IPS DF 4.7 (cell line): ENCODE measurements around the gene AK2.
"Not testable (repeated sequence)": the region's sequence is repeated elsewhere in the genome, so short reads cannot be mapped to it uniquely, and the experiment has no call there.

ENCODE experiments used
- DNase-seq: peaks from one replicate; pipeline ENCODE4 v3.0.0-alpha.2; 2013; ENCODE audit warnings: low spot score; ENCODE audit errors: extremely low read depth

AK2 gene

DNA sequence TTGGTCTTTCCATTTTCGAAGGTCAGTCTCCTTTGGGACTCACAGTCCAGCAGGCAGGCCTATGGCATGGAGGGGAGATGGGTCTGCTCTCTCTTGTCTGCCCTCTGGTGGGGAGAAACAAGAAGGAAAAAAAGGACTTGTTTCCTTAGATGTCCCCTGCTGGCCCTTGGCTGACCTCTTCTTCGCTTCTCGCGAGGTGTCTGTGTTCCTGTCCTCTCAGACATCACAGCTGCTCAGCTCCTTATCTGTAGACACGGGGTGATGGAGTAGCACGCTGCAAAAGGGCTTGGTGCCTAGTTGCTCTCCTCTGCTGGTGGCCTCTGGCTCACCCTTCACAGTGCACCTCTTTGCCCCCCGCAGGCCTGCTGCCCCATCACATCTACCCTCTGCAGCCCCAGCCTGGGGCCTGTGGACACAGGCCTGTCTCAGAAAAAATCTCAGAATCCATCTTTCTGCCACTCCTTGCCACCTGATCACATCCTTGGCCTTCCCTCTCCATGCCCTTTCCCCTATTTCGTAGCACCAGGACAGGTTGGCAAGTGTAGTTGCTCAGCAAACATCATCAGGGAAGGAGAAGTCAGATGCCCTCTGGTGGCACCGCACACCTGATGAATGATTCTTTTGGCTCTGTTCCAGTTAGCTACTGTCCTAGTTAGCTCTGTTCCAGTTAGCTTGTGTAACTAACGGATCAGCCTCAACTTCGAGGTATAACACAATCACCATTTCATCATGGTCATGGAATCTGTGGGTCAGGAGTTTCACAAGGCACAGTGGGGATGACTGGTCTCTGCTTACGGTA lies 18.7 kb upstream of the AK2 start:
- DNase-seq: peak; percentile 72

DNA sequence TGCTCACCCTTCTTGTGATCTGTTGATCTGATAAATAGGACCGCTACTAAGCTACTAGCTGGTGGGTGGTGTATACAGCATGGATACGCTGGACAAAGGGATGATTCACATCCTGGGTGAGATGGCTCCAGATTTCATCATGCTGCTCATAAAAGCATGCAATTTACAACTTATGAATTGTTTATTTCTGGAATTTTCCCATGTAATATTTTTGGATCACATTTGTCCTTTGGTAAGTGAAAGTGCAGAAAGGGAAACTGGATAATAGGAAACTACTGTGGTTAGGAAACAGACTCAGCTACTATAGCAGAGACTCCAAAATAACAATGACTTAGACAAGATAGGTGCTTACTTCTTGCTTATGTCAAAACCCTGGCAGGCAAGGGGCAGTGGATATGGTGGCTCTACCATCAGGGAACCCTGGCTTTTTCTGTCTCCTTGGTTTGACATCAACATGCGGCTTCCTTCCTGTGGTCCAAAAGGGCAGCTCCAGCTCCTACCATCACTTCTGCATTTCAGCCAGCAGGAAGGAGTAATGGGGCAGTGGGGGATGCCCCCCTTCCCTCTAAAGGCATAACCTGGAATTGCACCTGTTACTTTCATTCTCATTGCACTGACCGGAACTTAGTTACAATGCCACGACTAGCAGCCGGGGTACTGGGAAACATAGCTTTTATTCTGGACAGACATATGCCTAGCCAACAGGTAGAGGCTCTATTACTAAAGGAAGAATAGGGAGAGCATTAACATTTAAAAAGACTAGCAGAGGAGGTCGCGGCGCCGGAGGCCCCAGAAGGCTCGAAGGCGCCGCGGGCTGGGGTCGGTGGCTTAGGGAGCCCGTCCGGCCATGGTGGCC lies 13.8 kb upstream of the AK2 start:
- no peak for DNase-seq

DNA sequence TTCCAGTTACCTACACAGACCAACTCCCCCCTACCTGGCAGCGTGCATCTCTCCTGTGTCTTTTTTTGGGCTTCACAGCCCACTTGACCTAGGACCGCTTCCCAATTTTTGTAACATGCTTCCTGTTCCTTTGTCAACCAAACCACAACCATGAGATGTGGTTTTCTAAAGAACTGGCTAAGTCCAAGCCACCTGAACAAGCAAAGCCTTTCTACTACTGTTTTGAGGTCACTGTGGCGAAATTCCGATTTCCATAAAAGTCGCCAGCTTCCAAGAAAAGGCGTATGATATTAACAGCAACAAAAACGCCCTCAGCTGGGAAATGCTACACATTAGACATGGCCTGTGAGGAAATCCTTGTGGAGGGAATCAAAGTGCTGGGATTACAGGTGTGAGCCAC lies 12.7 kb upstream of the AK2 start:
- DNase-seq: no peak

DNA sequence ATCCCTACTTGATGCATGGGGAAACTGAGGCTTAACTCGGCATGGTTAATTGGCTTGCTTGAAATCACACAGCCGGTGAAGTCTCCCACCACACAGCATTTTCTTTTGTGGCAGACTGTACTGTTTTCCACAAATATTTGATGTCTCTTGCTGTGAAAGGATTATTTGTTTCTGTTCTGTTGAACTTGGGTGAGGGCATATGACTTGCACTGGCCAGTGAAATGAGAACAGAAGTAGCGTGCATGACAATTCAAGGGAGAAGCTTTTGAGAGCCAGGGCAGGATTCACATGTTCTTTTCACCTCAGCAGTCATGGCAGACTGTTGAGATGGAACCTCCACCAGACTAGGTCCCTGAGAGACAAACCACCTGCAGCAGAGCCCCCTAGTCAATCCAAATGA lies 11.7 kb upstream of the AK2 start:
- no peak for DNase-seq

DNA sequence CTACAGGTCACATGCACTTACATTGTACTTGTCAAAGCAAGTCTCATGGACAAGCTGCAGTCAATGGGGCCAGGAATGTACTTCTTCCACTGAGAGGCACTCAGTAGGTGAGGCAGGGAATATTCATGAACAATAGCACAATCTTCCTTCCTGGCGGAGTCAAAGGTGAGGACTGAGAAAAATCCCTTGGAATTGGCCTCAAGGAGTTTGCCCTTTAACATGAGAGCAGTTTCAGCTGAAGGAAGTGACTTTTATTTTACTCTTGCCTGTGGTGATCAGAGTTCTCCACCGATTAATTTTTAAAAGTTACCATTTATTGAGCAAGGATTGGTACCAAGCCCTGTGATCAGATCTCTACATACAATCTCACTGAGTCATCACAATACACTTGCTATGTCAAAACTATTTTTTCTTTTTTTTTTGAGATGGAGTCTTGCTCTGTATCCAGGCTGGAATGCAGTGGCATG lies 11.2 kb upstream of the AK2 start:
- no peak for DNase-seq

DNA sequence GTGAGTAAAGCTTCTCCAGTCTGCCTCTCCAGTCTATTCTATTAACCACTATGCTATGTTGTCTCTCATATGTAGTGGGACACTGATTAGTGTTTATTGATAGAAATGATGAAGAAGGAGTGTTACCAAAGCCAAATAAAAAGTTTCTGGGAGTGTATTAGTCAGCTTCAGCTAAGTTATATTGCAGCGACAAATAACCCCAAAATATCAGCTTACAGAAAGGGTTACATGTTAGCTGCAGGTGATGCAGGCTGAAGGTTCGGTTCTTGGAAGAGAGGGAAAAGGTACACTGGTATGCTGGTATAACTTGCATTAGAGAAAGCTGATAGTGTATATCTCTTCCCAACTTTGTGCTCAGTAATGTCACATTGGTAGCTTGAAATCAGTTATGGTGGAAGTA lies 10.6 kb upstream of the AK2 start:
- DNase-seq: no peak

DNA sequence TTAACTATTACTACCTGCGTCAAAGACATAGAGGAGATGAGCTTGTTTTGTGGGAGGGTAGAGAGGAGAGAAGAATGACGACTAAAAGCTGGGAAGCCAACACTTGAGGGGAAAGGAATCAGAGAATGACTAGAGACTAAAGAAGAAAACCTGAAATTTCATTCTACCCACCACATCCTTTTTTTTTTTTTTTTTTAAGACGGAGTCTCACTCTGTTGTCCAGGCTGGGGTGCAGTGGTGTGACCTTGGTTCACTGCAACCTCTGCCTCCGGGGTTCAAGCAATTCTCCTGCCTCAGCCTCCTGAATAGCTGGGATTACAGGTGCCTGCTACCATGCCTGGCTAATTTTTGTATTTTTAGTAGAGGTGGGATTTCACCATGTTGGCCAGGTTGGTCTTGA lies 9.6 kb upstream of the AK2 start:
- DNase-seq: not testable (repeated sequence)

DNA sequence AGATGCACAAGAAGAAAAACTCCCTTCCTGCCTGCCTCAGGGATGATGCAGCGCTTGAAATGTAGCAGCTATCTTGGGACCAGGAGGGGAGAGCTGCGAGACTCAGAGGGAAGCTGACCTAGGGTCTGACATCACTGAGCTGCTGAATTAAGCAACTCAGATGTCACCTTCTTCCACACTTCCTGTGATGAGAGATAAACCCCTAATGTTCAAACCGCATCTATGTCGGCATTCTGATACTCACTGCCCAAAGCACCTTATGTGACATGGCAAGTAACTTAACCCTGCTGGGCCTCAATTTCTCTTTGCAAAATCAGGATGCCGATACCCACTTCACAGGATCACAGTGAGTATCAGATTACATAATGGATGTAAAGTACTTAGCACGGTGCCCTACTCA lies 9.1 kb upstream of the AK2 start:
- no peak for DNase-seq

DNA sequence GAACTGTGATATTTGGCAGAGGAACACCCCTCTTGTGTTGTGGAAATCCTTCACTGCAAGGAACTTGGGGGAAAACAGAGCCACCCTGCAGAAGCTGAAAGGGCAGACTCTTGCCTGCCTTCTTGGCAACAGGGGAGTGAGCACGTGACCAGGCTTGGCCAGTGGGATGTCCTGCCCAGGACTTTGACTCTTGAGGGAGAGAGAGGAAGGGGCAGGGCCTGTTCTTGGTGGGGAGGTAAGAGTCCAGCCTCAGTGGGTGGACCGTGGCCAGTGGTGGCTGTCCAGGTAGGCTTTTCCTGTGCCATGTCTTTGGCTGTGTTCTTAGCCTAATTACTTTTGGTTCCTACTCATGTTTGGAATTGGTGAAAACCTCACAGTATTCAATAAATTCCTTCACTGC lies 8.6 kb upstream of the AK2 start:
- no peak for DNase-seq

DNA sequence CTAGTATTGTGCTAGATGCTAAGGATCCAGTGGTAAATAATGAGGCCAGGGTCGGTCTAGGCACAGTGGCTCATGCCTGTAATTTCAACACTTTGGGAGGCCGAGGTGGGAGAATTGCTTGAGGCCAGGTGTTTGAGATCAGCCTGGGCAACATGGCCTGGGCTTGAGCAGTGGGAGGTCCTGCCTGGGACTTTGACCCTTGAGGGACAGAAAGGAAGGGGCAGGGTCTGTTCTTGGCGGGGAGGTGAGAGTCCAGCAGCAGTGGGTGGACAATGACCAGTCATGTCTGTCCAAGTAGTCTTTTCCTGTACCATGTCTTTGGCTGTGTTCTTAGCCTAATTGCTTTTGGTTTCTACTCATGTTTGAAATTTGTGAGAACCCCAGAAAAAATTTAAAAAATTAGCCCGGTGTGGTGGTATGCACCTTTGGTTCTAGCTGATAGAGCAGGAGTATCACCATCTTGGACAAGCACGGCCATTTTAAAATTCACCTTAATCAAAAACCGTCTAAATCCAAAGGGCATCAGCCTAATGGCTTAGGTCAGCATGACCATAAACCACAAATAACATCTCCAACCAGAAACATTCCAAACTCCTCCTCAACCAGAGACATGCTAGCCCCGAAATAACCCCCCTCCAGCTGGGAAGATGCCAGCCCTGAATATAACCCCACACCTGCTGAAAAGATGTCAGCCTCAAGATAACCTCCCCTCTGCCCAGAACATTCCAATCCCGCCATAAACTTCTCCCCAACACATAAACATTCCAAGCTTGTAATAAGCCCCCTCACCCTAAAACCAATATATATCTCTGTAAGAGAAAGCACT lies 6.8 kb upstream of the AK2 start:
- no peak for DNase-seq

DNA sequence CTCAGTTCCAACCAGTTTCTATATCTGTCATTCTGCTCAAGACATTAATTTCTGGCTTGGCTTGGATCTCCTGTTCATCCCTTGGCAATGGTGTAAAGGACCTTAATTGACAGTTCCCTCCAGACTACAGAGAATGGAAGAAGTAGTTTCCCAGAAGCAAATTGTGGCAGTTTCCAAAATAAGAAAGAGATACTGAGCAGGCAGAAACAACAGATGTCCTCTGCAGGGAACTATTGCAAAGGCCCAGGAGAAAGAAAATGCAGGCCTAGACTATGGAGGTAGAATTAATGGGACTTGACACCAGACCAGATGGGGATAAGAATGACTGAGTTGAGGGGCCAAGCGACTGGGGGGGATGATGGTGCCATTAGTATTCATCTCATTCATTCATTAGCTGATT lies 6.1 kb upstream of the AK2 start:
- DNase-seq: no peak

DNA sequence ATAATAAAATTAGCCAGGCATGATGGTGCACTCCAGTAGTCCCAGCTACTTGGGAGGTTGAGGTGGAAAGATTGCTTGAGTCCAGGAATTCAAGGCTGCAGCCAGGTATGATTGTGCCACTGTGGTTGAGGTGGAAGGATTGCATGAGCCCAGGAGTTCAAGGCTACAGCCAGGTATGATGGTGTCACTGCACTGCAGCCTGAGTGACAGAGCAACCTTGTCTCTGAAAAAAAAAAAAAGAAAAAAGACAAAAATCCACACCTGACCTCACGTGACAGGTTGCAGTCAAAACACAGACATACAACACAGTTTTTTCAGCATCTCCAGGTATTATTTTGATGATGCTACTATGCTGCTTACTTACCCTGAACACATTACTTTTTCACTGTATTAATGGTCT lies 4.3 kb upstream of the AK2 start:
- DNase-seq: no peak

DNA sequence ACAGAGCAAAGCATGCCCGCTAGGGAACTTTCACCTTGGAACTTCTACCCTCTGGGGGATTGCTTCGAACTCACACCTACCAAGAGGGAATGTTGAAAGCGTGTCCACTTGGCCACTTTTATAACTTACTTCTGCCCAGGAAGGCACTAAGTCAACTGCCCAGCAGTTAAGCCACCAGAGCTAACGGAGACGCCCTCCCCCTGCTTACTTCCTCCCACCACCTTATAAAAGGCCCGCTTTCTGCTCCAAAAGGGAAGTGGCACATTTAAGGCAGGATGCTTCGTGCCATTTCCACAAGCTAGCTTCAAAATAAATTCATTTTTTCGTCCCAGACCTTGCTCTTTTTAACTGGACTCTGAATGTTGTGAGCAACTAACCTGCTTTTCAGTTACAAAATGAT lies 3.2 kb upstream of the AK2 start:
- no peak for DNase-seq

DNA sequence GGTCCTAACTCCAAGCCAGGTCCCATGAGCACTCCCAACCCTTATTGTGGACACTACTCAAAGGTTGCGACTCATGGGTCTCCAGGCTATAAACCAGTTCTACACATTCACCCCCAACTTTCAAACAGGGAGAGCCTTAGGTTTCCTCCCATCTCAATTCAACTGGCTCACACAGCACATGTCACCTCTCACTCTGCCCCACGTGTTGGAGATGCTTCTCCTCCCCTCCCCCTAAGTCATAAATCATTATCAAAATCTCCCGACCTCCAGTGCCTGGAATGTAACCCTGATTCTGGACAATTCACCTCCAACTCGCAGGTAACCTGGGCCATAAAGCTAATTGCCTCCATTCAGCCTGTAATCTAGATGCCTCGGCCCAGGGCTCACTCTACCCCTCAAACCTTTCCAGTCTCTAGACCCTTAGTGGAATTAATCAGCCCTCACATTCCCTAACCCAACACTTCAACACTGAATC lies 595 bp downstream of the AK2 start:
- DNase-seq: no peak

DNA sequence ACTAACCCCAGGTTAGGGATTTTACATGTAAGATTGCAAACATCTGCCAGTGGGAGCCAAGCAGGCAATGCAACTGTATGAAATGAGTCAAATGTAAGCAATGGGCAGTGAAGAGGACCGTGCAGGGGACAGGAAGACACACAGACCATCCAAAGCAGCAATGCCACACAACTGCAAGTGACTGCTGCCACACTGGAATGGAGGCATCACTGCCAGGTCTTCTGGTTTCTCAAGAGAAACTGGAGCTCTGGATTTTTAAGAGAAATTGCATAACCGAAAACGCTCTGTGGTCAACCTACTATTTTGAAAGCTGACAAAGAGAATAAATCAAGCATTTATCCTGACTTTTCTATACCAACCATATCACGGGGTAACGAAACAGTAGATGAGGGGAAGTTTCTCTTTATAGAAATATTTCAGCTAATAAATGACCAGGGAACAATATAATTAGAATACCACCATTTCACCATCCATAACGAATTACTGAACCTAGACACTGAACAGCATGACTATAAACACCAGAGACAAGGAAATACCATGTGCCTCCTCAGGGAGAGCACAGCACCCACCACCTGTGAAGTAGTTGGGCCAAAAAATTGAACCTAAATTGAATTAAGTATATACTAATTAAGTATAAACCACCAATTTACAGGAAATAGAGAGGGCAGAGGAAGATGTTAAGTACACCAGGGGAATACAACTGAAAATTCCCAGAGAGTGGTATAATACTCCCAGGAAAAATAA lies 4.4 kb downstream of the AK2 start:
- DNase-seq: no peak

DNA sequence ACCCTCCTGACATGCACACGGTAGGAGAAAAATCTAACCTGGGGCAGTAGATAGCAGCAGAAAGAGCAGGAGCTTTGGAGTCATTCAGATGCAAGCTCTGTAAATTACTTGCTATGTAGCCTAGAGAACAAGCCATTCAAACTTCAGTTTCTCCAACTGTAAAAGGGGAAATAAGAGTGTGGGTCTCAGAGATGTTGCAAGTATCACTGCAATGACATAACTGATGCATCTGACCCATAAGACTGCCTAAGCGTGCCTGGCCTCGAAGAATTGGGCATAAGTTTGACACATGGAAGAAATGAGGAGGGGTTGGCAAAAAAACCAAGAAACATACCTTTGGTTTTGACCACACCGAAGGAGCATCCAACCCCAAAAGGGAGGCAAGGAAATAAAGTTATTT lies 5.2 kb downstream of the AK2 start:
- no peak for DNase-seq

DNA sequence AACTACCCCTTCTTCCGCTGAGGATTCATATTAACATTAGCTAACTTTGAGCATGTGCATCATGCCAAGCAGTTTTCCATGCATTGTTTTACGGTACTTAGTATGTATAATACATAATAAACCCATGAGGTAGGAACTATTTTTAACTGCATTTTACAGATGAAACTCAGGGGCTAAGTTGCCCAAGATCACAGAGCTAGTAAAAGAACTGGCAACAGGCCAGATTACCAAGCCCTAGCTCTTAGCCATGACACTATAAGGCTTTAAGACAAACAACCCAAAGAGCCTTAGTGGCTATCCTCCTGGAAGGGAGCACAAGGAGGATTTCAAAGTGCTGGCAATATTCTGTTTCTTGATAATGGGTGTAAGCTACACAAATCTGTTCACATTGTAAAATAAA lies 6.1 kb downstream of the AK2 start:
- DNase-seq: no peak

DNA sequence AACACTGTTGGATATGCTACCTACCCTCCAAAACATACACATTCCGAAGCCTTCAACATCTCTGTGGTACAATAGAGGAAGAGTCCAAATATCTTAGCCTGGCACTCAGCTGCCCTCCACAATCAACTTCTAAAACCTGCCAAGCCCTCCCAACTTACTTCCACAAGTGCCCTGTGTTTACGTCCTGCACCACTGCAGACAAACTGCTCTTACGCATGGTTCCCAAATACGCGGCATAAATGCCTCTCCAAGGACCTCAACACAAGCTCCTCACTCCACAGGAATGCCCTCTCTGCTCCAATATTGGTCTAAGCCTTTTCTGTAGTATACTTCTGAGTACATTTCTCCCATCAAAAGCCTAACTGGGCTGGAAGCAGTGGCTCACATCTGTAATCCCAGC lies 6.8 kb downstream of the AK2 start:
- DNase-seq: no peak

DNA sequence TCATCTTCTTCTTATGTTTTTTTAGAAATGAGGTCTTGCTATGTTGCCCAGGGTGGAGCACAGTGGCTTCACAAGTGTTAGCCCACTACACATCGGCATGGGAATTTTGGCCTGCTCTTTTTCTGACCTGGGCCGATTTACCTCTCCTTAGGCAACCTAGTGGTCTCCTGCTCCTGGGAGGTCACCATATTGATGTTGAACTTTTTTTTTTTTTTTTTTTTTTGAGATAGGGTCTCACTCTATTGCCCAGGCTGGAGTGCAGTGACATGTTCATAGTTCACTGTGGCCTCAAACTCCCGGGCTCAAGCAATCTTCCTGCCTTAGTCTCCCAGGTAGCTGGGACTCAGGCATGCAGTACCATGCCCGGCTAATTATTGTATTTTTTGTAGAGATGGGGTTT lies 7.5 kb downstream of the AK2 start:
- no peak for DNase-seq

DNA sequence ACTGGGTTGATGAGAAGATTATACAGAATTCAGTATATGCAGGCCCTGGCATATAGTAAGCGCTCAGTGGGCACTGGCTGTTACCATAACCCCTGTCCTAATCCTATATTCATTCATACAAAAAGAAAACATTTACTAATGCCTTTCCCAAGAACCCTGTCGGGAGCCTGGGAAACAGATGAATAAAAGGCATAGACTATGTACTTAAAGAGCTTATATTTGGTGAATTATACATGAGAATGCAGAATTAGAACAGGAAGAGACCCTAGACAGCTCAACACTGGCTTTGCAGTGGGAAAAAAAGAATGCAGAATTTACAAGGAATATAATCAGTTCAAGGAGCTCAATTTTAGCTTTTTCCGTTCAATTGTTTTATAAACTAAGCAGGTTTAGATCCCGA lies 10.9 kb downstream of the AK2 start:
- DNase-seq: no peak

DNA sequence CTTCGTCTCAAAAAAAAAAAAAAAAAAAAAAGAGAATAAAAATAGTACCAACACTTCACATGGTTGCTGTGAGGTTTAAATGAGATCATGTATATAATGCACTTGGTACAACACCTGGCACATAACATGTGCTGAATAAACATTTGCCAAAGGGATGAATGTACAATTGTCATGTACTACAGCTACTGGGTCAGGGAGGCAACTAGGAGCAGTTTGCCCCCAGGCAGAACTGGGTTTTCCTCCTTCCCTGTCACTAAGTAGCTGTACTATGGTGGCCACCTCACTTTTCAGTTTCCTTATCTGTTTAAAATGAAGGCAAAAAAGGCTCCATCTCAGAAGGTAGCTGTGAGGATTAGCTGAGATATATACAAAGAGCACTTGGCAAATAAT lies 11.5 kb downstream of the AK2 start:
- DNase-seq: no peak
